ENCODE measurements around the gene RAB15.
"Not testable (repeated sequence)": the region's sequence is repeated elsewhere in the genome, so short reads cannot be mapped to it uniquely, and the experiment has no call there.

Gene RAB15

GRCh38 chr14:64937171-64937820 is 34.8 kb downstream of the RAB15 start:
- no peak for DNase-seq

GRCh38 chr14:64935508-64935907 is 36.6 kb downstream of the RAB15 start:
- DNase-seq: no peak

GRCh38 chr14:64934338-64934929 is 37.7 kb downstream of the RAB15 start:
- DNase-seq: no peak

- DNase-seq: no peak
Observed at GRCh38 chr14:64932231-64932630, 39.9 kb downstream of the RAB15 start.

- no peak for DNase-seq
Observed at GRCh38 chr14:64931123-64931522, 41.0 kb downstream of the RAB15 start.

- DNase-seq: no peak
Observed at GRCh38 chr14:64930085-64930843, 41.9 kb downstream of the RAB15 start.

GRCh38 chr14:64929014-64929359 is 43.1 kb downstream of the RAB15 start:
- no peak for DNase-seq

GRCh38 chr14:64928239-64929013 is 43.7 kb downstream of the RAB15 start:
- DNase-seq: no peak

- no peak for DNase-seq
Observed at GRCh38 chr14:64927031-64927430, 45.1 kb downstream of the RAB15 start.

GRCh38 chr14:64926398-64926995 is 45.6 kb downstream of the RAB15 start:
- no peak for DNase-seq

- no peak for DNase-seq
Observed at GRCh38 chr14:64923015-64923414, 49.1 kb downstream of the RAB15 start.

GRCh38 chr14:64920465-64920864 is 51.7 kb downstream of the RAB15 start:
- no peak for DNase-seq

- no peak for DNase-seq
Observed at GRCh38 chr14:64919618-64920017, 52.5 kb downstream of the RAB15 start.

- no peak for DNase-seq
Observed at GRCh38 chr14:64919215-64919614, 52.9 kb downstream of the RAB15 start.

- no peak for DNase-seq
Observed at GRCh38 chr14:64918216-64918615, 53.9 kb downstream of the RAB15 start.

GRCh38 chr14:64915797-64916196 is 56.3 kb downstream of the RAB15 start:
- DNase-seq: peak; percentile 55 to 57

GRCh38 chr14:64915029-64915424 is 57.1 kb downstream of the RAB15 start:
- no peak for DNase-seq

- peak; percentile 88 to 92 for DNase-seq
Observed at GRCh38 chr14:64914237-64915028, 57.7 kb downstream of the RAB15 start, which contains the start of gene CHURC1. TSS of gene CHURC1 (plus strand) at chr14:64914455. CDS start at chr14:64914496, 41 bp downstream.

- not testable (repeated sequence) for DNase-seq
Observed at GRCh38 chr14:64913477-64913876, 58.7 kb downstream of the RAB15 start.

- no peak for DNase-seq
Observed at GRCh38 chr14:64912261-64912660, 59.9 kb downstream of the RAB15 start.

GRCh38 chr14:64910847-64911495 is 61.2 kb downstream of the RAB15 start:
- peak; percentile 29 to 32 for DNase-seq

GRCh38 chr14:64906022-64906421 is 66.1 kb downstream of the RAB15 start:
- no peak for DNase-seq

Measured in AML-193 (cell line).